A673 (cell line): ENCODE results near the gene EPN2. TPM values are rescaled to one million over a fixed set of nuclear protein-coding genes. Genes with fewer than 3 reads are reported as not detected.

ENCODE experiments used
- BruUV-seq: library from RNA; stranded (reverse); fragments of 400-500 nt; replicated peaks from 2 replicates; lab custom pipeline; 2021; lab: Mats Ljungman, UMichigan
- CTCF ChIA-PET: fragments of 300-600 bp; sonication (Branson Sonifier 250); formaldehyde crosslinking; loops from one replicate; lab custom pipeline; 2022; ENCODE audit warnings: antibody characterized with exemption; lab: Charles Lee
- POLR2A ChIA-PET: fragments of 300-600 bp; sonication (Branson Sonifier 250); formaldehyde crosslinking; loops from one replicate; lab custom pipeline; 2022; ENCODE audit warnings: antibody characterized with exemption; ENCODE audit not compliant: low non-redundant PET; lab: Charles Lee
- DNase-seq: peaks from one replicate; pipeline ENCODE4 v3.0.0-alpha.2; 2015; ENCODE audit warnings: low spot score
- H3K27ac ChIP-seq: fragments of 200-600 bp; sonication (generic); 2 replicates; pipeline ENCODE4 v1.5.1; 2016; ENCODE audit warnings: mixed run types, low read depth, mild to moderate bottlenecking, mixed read lengths, antibody characterized with exemption, low read length; ENCODE audit not compliant: poor library complexity, severe bottlenecking
- H3K27me3 ChIP-seq: fragments of 200-600 bp; sonication (generic); replicated peaks from 2 replicates; pipeline ENCODE4 v1.6.1; 2017; ENCODE audit warnings: mixed run types, low read depth, mild to moderate bottlenecking, mixed read lengths, antibody characterized with exemption, low read length; ENCODE audit not compliant: insufficient read depth, poor library complexity
- H3K36me3 ChIP-seq: fragments of 200-600 bp; sonication (generic); 2 replicates; pipeline ENCODE4 v1.6.1; 2016; ENCODE audit warnings: mixed run types, mild to moderate bottlenecking, mixed read lengths, antibody characterized with exemption, low read length; ENCODE audit not compliant: insufficient read depth, poor library complexity, severe bottlenecking
- H3K4me1 ChIP-seq: fragments of 200-600 bp; sonication (generic); 2 replicates; pipeline ENCODE4 v1.6.1; 2017; ENCODE audit warnings: mixed run types, mild to moderate bottlenecking, mixed read lengths, antibody characterized with exemption, low read length; ENCODE audit not compliant: insufficient read depth, poor library complexity, severe bottlenecking
- H3K4me3 ChIP-seq: fragments of 200-600 bp; sonication (generic); 2 replicates; pipeline ENCODE4 v1.5.1; 2016; ENCODE audit warnings: low read depth, mixed run types, mild to moderate bottlenecking, mixed read lengths, low read length; ENCODE audit not compliant: poor library complexity, severe bottlenecking
- H3K9me3 ChIP-seq: fragments of 200-600 bp; sonication (generic); 2 replicates; pipeline ENCODE4 v1.6.1; 2016; ENCODE audit warnings: mixed run types, low read depth, mild to moderate bottlenecking, mixed read lengths, antibody characterized with exemption, low read length; ENCODE audit not compliant: poor library complexity, severe bottlenecking
- EZH2 ChIP-seq: fragments of 200-600 bp; sonication (generic); IDR thresholded peaks from 2 replicates; pipeline ENCODE4 v1.6.1; 2017; ENCODE audit warnings: borderline replicate concordance, low read depth, mild to moderate bottlenecking, mixed read lengths, antibody characterized with exemption, low read length; ENCODE audit not compliant: poor library complexity, severe bottlenecking
- intact Hi-C: fragments of 100-400 bp; cut with micrococcal nuclease; formaldehyde crosslinking; loops from one replicate; pipeline ENCODE4 v1.10.0; 2022; ENCODE audit not compliant: unreplicated experiment
- total RNA-seq: library from RNA; stranded (reverse); gene quantifications from 2 replicates; pipeline ENCODE4 v1.2.3, GENCODE V29; 2021
- TF ChIP-seq, protein P1 (sequence below): fragments of 300-800, 200-600 bp; sonication (generic); conservative IDR thresholded peaks from 2 replicates; pipeline ENCODE4 v1.5.1; 2017; ENCODE audit warnings: low read depth, mild to moderate bottlenecking, antibody characterized with exemption, low read length, moderate library complexity, mixed read lengths

EPN2 gene
- total RNA-seq, 1 experiment from 2014 or later, result 52.0 TPM

DNA sequence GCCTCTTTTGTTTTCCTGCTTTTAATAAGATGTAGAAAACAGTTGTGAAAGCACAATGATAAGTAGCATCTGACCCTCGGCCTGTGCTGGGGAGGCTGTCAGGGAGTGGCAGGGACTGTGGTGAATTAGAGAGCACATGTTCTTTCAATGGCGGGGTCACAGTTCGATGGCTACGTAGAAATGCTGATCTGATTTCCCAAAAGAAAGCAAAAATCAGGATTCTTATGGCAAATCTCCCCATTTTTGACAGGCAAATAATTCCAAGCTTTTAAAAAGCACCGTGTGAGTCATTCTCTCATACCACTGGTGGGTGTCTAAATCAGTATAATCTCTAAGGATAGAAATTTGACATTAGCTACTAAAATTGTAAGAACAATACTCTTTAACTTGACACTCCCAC, 137.0 kb downstream of the EPN2 start:
- peaks cover 4% of the 10 kb centered on the region for H3K4me1 ChIP-seq
- intact Hi-C loops, result no loop called here

GRCh38 chr17:19375732-19376131, 138.6 kb downstream of the EPN2 start:
- no TSS peak for BruUV-seq
- ChIA-PET POLR2A (no interaction called here), CTCF (no interaction called here)
- intact Hi-C loops, result loop anchor here (5.0 kb wide), 1 partner anchor 72 kb away; no protein-coding TSS in a partner anchor
- DNase-seq, result no peak
- no peak overlapping the region for H3K4me3 ChIP-seq
- peaks cover 4% of the 10 kb centered on the region for H3K4me1 ChIP-seq
- no peaks in the 10 kb centered on the region for H3K9me3 ChIP-seq
- H3K27ac ChIP-seq, result no peak overlapping the region
- H3K36me3 ChIP-seq, result peaks cover 10% of the 10 kb centered on the region
- TF ChIP-seq EZH2, result no peak
- TF ChIP-seq, protein P1, sequence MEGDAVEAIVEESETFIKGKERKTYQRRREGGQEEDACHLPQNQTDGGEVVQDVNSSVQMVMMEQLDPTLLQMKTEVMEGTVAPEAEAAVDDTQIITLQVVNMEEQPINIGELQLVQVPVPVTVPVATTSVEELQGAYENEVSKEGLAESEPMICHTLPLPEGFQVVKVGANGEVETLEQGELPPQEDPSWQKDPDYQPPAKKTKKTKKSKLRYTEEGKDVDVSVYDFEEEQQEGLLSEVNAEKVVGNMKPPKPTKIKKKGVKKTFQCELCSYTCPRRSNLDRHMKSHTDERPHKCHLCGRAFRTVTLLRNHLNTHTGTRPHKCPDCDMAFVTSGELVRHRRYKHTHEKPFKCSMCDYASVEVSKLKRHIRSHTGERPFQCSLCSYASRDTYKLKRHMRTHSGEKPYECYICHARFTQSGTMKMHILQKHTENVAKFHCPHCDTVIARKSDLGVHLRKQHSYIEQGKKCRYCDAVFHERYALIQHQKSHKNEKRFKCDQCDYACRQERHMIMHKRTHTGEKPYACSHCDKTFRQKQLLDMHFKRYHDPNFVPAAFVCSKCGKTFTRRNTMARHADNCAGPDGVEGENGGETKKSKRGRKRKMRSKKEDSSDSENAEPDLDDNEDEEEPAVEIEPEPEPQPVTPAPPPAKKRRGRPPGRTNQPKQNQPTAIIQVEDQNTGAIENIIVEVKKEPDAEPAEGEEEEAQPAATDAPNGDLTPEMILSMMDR, result no peak
- no peaks in the 10 kb centered on the region for H3K27me3 ChIP-seq

More for the DNA sequence above, 137.0 kb downstream of the EPN2 start:
- Histone ChIP-seq H3K9me3 (no peaks in the 10 kb centered on the region), H3K36me3 (no peaks in the 10 kb centered on the region), H3K27me3 (no peaks in the 10 kb centered on the region), H3K4me3 (no peak overlapping the region), H3K27ac (no peak overlapping the region)
- BruUV-seq, result no TSS peak
- ChIA-PET CTCF (no interaction called here), POLR2A (interaction anchor here (0.6 to 0.7 kb wide), 2 partner anchors 18 to 27 kb away, joined by 3 read pairs; no protein-coding TSS in a partner anchor)
- DNase-seq, result no peak
- TF ChIP-seq, protein P1, result no peak
- TF ChIP-seq EZH2, result no peak

DNA sequence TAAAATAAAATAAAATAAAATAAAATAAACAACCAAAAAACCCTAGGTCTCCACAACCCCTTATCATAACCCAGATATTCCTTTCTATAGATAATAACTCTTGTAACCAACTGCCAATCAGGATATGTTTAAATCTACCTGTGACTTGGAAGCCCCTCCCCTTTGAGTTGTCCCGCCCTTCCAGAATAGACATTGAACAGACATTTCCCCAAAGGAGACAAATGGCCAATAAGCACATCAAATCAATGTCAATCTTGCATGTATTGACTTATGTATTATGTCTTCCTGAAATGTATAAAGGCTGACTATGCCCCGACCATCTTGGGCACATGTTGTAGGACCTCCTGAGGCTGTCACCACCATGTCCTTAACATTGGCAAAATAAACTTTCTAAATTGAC, 139.6 kb downstream of the EPN2 start:
- peaks cover 21% of the 10 kb centered on the region for H3K36me3 ChIP-seq
- POLR2A ChIA-PET, result interaction anchor here (1.7 kb wide), 1 partner anchor 10 kb away, joined by 8 read pairs; the partner anchor contains the start of gene MFAP4
- CTCF ChIA-PET, result no interaction called here
- DNase-seq, result no peak
- no TSS peak for BruUV-seq
- H3K9me3 ChIP-seq, result no peaks in the 10 kb centered on the region
- peaks cover 4% of the 10 kb centered on the region for H3K4me1 ChIP-seq
- peak overlapping the region; percentile 68 for H3K4me3 ChIP-seq
- H3K27me3 ChIP-seq, result no peaks in the 10 kb centered on the region
- TF ChIP-seq EZH2, result no peak
- TF ChIP-seq, protein P1, result no peak
- peak overlapping the region; percentile 94 for H3K27ac ChIP-seq
- intact Hi-C loops, result loop anchor here (5.0 kb wide), 1 partner anchor 70 kb away; no protein-coding TSS in a partner anchor
